ENCODE results near the gene ADGRG3. TPM values are rescaled to one million over a fixed set of nuclear protein-coding genes. Genes with fewer than 3 reads are reported as not detected.

The ADGRG3 gene
- total RNA-seq, 2 experiments from 2014 or later = not detected

GRCh38 chr16:57661936-57662906, 5.9 kb upstream of the ADGRG3 start:
- intact Hi-C loops (cut with micrococcal nuclease) = no loop called here
- H3K4me1 Mint-ChIP-seq (ENCODE audit: low read depth) = no peaks in the 10 kb centered on the region
- H3K27me3 Mint-ChIP-seq = no peaks in the 10 kb centered on the region
- H3K4me3 Mint-ChIP-seq = no peak overlapping the region
- H3K27ac Mint-ChIP-seq = no peak overlapping the region
- no peaks in the 10 kb centered on the region for H3K9me3 Mint-ChIP-seq
- CTCF ChIA-PET = interaction anchor here (1.1 to 1.3 kb wide), 2 partner anchors 13 to 86 kb away, joined by 3 to 4 read pairs; no protein-coding TSS in a partner anchor
- no peak for ATAC-seq
- no peak for TF ChIP-seq CTCF (IDR thresholded peaks at IDR 0.05)
- H3K36me3 Mint-ChIP-seq (ENCODE audit: low read depth) = no peaks in the 10 kb centered on the region
- POLR2A ChIA-PET = no interaction called here
- DNase-seq = no peak

DNA sequence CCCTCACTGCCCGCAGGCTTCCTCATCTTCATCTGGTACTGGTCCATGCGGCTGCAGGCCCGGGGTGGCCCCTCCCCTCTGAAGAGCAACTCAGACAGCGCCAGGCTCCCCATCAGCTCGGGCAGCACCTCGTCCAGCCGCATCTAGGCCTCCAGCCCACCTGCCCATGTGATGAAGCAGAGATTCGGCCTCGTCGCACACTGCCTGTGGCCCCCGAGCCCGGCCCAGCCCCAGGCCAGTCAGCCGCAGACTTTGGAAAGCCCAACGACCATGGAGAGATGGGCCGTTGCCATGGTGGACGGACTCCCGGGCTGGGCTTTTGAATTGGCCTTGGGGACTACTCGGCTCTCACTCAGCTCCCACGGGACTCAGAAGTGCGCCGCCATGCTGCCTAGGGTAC, 4.7 kb upstream of the ADGRG3 start:
- intact Hi-C loops (cut with micrococcal nuclease) = no loop called here
- Mint-ChIP-seq H3K4me1 (ENCODE audit: low read depth) (no peaks in the 10 kb centered on the region), H3K27me3 (no peaks in the 10 kb centered on the region), H3K36me3 (ENCODE audit: low read depth) (no peaks in the 10 kb centered on the region), H3K4me3 (no peak overlapping the region), H3K27ac (no peak overlapping the region), H3K9me3 (no peaks in the 10 kb centered on the region)
- DNase-seq (no peak), ATAC-seq (no peak)
- POLR2A ChIA-PET = no interaction called here
- CTCF ChIA-PET = interaction anchor here (1.1 kb wide), 1 partner anchor 14 kb away, joined by 3 read pairs; no protein-coding TSS in a partner anchor
- TF ChIP-seq CTCF (IDR thresholded peaks at IDR 0.05) = no peak

DNA sequence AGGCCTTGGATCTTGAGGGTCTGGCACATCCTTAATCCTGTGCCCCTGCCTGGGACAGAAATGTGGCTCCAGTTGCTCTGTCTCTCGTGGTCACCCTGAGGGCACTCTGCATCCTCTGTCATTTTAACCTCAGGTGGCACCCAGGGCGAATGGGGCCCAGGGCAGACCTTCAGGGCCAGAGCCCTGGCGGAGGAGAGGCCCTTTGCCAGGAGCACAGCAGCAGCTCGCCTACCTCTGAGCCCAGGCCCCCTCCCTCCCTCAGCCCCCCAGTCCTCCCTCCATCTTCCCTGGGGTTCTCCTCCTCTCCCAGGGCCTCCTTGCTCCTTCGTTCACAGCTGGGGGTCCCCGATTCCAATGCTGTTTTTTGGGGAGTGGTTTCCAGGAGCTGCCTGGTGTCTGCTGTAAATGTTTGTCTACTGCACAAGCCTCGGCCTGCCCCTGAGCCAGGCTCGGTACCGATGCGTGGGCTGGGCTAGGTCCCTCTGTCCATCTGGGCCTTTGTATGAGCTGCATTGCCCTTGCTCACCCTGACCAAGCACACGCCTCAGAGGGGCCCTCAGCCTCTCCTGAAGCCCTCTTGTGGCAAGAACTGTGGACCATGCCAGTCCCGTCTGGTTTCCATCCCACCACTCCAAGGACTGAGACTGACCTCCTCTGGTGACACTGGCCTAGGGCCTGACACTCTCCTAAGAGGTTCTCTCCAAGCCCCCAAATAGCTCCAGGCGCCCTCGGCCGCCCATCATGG, 4.0 kb upstream of the ADGRG3 start:
- Mint-ChIP-seq H3K27me3 (no peaks in the 10 kb centered on the region), H3K4me3 (no peak overlapping the region), H3K27ac (no peak overlapping the region), H3K36me3 (ENCODE audit: low read depth) (no peaks in the 10 kb centered on the region), H3K9me3 (no peaks in the 10 kb centered on the region), H3K4me1 (ENCODE audit: low read depth) (no peaks in the 10 kb centered on the region)
- POLR2A ChIA-PET = interaction anchor here (0.6 to 0.7 kb wide), 2 partner anchors 73 to 86 kb away, joined by 3 read pairs; no protein-coding TSS in a partner anchor
- intact Hi-C loops (cut with micrococcal nuclease) = no loop called here
- no peak for ATAC-seq
- CTCF ChIA-PET = interaction anchor here (1.1 to 2.2 kb wide), 4 partner anchors 14 to 93 kb away, joined by 3 to 14 read pairs (median 4); no protein-coding TSS in a partner anchor
- no peak for DNase-seq
- no peak for TF ChIP-seq CTCF (IDR thresholded peaks at IDR 0.05)

DNA sequence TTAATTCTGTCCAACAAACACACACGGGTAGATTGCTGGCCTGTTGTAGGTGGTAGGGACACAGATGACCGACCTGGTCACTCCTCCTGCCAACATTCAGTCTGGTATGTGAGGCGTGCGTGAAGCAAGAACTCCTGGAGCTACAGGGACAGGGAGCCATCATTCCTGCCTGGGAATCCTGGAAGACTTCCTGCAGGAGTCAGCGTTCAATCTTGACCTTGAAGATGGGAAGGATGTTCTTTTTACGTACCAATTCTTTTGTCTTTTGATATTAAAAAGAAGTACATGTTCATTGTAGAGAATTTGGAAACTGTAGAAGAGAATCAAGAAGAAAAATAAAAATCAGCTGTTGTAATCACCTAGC, 3.5 kb upstream of the ADGRG3 start:
- intact Hi-C loops (cut with micrococcal nuclease) = no loop called here
- no peaks in the 10 kb centered on the region for H3K36me3 Mint-ChIP-seq (ENCODE audit: low read depth)
- ChIA-PET CTCF (interaction anchor here (1.1 to 2.2 kb wide), 4 partner anchors 15 to 93 kb away, joined by 3 to 14 read pairs (median 4); no protein-coding TSS in a partner anchor), POLR2A (interaction anchor here (0.6 to 0.7 kb wide), 2 partner anchors 74 to 86 kb away, joined by 3 read pairs; no protein-coding TSS in a partner anchor)
- no peak for TF ChIP-seq CTCF (IDR thresholded peaks at IDR 0.05)
- DNase-seq = no peak
- H3K4me1 Mint-ChIP-seq (ENCODE audit: low read depth) = no peaks in the 10 kb centered on the region
- H3K9me3 Mint-ChIP-seq = no peaks in the 10 kb centered on the region
- H3K27me3 Mint-ChIP-seq = no peaks in the 10 kb centered on the region
- no peak overlapping the region for H3K27ac Mint-ChIP-seq
- no peak overlapping the region for H3K4me3 Mint-ChIP-seq
- no peak for ATAC-seq
